Suppressor macrophage treated with lipopolysaccharide for 1 hour (primary cell): ENCODE results near the gene OPN1MW3.
"Not testable (repeated sequence)": the region's sequence is repeated elsewhere in the genome, so short reads cannot be mapped to it uniquely, and the experiment has no call there.

Experiments
- DNase-seq, 3 donors: peaks; one replicate each; pipeline ENCODE4 v3.0.0-alpha.2; 2020 to 2022

OPN1MW3 gene

DNA sequence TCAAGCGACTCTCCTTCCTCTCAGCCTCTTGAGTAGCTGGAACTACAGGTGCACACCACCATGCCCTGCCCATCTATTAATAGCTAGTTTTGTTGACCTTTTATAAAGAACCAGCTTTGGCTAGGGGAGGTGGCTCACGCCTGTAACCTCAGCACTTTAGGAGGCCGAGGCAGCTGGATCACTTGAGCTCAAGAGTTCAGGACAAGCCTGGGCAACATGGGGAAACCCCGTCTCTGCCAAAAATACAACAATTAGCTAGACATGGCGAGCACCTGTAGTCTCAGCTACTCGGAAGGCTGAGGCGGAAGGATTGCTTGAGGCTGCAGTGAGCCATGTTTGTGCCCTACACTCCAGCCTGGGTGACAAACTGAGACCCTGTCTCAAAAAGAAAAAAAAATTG lies 40.9 kb downstream of the OPN1MW3 start:
- no peak for DNase-seq

DNA sequence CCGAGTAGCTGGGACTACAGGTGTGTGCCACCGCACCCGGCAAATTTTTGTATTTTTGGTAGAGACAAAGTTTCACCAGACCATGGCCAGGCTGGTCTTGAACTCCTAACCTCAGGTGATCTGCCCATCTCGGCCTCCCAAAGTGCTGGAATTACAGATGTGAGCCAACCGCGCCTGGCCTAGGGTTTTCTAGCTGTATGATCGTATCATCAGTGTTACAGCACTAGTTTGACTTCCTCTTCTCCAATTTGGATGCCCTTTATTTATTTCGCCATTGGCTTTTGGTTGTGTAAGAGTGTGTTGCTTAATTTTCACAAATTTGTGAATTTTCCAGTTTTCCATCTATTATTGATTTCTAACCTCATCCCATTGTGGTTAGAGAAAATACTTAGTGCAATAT lies 43.4 kb downstream of the OPN1MW3 start:
- peak; percentile 71 to 83 (median 80) for DNase-seq

DNA sequence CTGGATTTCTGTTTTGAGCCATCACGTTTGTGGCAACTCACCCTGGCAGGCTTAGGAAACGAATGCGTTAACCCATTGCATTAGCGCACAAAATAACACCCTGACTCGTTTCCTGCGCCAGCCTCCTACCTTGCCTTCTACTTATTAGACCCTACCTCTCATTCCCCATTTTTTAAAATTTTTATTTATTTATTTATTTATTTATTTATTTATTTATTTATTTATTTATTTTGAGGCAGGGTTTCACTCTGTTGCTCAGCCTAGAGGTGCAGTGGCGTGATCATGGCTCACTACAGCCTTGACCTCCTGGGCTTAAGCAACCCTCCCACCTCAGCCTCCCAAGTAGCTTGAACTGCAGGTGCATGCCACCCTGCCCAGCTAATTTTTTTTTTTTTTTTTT lies 45.6 kb downstream of the OPN1MW3 start:
- not testable (repeated sequence) for DNase-seq

DNA sequence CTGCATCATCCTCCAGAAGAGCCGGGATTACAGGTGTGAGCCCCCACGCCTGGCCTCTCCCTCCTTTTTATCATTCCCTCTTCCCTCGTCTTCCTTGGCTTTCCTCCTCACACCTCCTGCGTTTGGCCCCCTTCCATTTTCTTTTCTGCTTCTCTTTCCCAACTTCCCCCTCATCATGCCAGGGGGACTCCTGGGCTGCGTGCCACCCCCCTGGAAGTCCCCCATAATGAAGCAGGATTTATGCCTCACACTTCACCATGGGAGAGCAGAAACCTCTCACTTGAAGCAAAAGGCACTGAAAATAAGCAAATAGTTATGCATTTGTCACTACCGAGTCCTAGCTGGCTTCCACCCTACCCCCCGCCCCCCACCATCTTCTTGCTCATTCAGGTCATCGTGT lies 46.1 kb downstream of the OPN1MW3 start:
- DNase-seq = no peak

DNA sequence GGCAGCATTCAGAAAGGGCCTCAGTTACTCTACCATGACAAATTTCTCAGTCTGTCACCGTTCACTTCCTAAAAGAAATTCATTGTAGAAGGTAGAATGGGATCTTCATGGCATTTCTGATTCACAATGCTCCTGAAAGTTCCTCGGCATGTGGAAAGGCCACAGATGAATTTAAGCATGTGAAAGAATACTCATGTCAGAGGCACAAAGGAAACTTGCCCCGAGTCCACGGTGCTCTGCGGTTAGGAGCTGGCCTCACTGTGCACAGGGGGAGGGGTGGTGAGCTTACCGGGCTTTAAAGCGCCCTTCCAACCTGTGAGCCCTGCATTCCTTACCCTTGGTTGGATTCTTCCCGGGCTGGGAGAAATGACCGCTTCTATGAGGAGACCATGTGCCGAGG lies 47.5 kb downstream of the OPN1MW3 start:
- DNase-seq = no peak

DNA sequence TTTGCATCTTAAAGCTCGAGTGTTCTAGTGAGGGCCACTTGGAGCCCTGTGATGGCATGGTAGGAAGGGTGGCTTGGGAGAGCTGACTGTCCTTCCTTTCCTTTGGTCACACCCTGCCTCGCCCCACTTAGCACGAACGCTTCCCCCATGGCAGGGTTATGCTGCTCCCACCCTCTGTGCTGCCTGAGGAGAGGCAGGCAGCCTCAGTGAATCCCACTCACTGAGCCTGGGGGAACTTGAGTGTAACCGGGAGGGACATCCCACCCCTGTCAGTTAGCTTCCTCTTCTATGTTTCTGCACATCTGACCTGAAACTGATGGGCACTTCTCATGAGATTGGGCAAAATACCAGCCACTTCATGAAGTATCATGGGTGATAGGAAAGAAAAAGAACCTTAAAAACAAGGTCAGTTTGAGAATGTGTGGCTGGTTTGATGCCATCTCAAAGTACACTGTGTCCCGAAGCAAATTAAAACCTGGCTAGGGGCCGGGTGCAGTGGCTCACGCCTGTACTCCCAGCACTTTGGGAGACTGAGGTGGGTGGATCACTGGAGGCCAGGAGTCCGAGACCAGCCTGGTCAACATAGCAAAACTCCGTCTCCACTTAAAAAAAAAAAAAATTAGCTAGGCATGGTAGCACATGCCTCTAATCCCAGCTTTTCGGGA lies 48.3 kb downstream of the OPN1MW3 start:
- peak; percentile 47 to 53 (median 52) for DNase-seq

DNA sequence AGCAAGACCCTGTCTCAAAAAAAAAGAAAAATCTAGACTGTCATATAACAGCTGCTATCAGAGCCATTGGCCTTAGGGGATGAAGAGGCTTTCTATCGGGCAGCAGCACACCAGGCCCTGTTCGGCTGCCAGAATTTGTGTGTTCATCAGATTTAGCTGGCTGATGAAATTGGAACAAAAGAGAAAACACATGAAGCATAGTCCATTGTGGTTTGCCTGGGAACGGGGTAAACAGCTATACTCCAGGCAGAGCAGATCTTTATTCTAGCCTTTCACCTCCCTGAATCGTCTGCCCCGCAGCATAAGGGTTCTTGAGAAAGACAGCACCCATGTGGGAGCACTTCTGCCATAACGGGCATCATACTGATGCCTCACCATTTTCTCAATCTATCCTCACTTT lies 49.8 kb downstream of the OPN1MW3 start:
- DNase-seq = no peak

- peak; percentile 71 to 79 (median 77) for DNase-seq
Observed at GRCh38 chrX:154308108-154308946, 50.9 kb downstream of the OPN1MW3 start.

- no peak for DNase-seq
Observed at GRCh38 chrX:154309041-154309775, 51.8 kb downstream of the OPN1MW3 start.

GRCh38 chrX:154310616-154311536 lies 53.5 kb downstream of the OPN1MW3 start:
- DNase-seq = no peak

- DNase-seq = no peak
Observed at GRCh38 chrX:154312116-154312515, 54.7 kb downstream of the OPN1MW3 start.

- DNase-seq = no peak
Observed at GRCh38 chrX:154313147-154313546, 55.8 kb downstream of the OPN1MW3 start.

GRCh38 chrX:154315416-154315815 lies 58.0 kb downstream of the OPN1MW3 start:
- DNase-seq = no peak

- DNase-seq = peak; percentile 24 to 41 (median 36)
Observed at GRCh38 chrX:154317391-154317995, 60.1 kb downstream of the OPN1MW3 start.

DNA sequence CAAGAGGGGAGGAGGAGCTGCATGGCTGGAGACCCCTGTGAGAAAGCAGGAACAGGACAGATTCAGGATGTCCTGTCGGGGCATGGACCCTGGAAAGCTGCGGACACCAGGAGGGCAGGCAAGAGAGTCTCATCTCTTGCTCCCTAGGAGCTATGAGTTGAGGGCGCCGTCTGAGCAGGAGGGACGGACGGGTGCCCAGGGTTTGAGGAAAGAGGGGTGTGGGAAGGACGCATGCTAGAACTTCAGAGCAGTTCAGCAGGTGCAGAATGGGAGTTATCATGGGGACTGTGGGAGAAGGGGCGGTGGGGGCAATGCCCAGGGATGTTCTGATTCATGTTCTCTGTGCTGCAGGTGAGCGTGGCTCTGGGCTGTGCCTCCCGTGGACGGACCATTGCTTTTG lies 63.0 kb downstream of the OPN1MW3 start:
- DNase-seq = no peak
